CD14-positive monocyte (primary cell): Measurements from ENCODE around the gene TNNT1. TPM values are rescaled to one million over a fixed set of nuclear protein-coding genes. Genes with fewer than 3 reads are reported as not detected.

Source experiments
- DNase-seq, 3 donors: peaks; one replicate each; pipeline ENCODE4 v3.0.0-alpha.2; 2011 to 2022
- H2AFZ ChIP-seq: 2 replicates; pipeline ENCODE4 v1.6.0; 2012; ENCODE audit warnings: mild to moderate bottlenecking, low read depth, low read length, inconsistent platforms; ENCODE audit not compliant: insufficient read depth, poor library complexity, severe bottlenecking
- H3K27ac ChIP-seq, 2 donors: 1 replicate in 1 of 2; 2 replicates in 1 of 2; pipeline ENCODE4 v1.5.1; 2012 to 2013; ENCODE audit warnings: low read length in 2 of 2, control low read depth in 1 of 2, inconsistent platforms in 1 of 2, low read depth in 1 of 2, mild to moderate bottlenecking in 1 of 2
- H3K27me3 ChIP-seq, 2 donors: one replicate each; pipeline versions ENCODE4 v1.6.0 to v1.6.1; 2011 to 2013; ENCODE audit warnings: low read length in 2 of 2; ENCODE audit not compliant: control insufficient read depth in 2 of 2, insufficient read depth in 2 of 2
- H3K36me3 ChIP-seq, 2 donors: replicated peaks in 1 of 2; 1 replicate in 1 of 2; 2 replicates in 1 of 2; pipeline versions ENCODE4 v1.5.1 to v1.6.1; 2012 to 2013; ENCODE audit warnings: low read length in 2 of 2, control low read depth in 1 of 2, inconsistent platforms in 1 of 2, mild to moderate bottlenecking in 1 of 2; ENCODE audit not compliant: insufficient read depth in 2 of 2, control insufficient read depth in 1 of 2
- H3K4me1 ChIP-seq, 2 donors: 1 replicate in 1 of 2; 2 replicates in 1 of 2; pipeline versions ENCODE4 v1.5.1 to v1.6.1; 2012 to 2013; ENCODE audit warnings: low read length in 2 of 2, control low read depth in 1 of 2, inconsistent platforms in 1 of 2, mild to moderate bottlenecking in 1 of 2, moderate library complexity in 1 of 2; ENCODE audit not compliant: insufficient read depth in 2 of 2, control insufficient read depth in 1 of 2
- H3K4me2 ChIP-seq: replicated peaks from 2 replicates; pipeline ENCODE3; 2012; ENCODE audit warnings: low read length, moderate library complexity, mild to moderate bottlenecking; ENCODE audit not compliant: poor library complexity, severe bottlenecking; ENCODE audit errors: extremely low read depth
- H3K4me3 ChIP-seq, 3 experiments: fragments of 200-600 bp in 1 of 3; sonication (generic) in 1 of 3; replicated peaks in 1 of 3; 1 replicate in 2 of 3; 2 replicates in 1 of 3; pipeline ENCODE4 v1.5.1; 2011 to 2013; ENCODE audit warnings: low read length in 3 of 3, mild to moderate bottlenecking in 3 of 3, control low read depth in 2 of 3, low read depth in 2 of 3, inconsistent platforms in 1 of 3, moderate library complexity in 1 of 3
- H3K79me2 ChIP-seq: 2 replicates; pipeline ENCODE4 v1.6.0; 2012; ENCODE audit warnings: mild to moderate bottlenecking, control low read depth, inconsistent platforms, low read length, moderate library complexity; ENCODE audit not compliant: insufficient read depth
- H3K9ac ChIP-seq: 2 replicates; pipeline ENCODE4 v1.6.0; 2017; ENCODE audit warnings: low read length, mild to moderate bottlenecking; ENCODE audit not compliant: insufficient read depth, poor library complexity, severe bottlenecking
- H3K9me3 ChIP-seq, 2 donors: replicated peaks in 1 of 2; 1 replicate in 1 of 2; 2 replicates in 1 of 2; pipeline versions ENCODE4 v1.5.1 to v1.6.1; 2012 to 2013; ENCODE audit warnings: low read length in 2 of 2, control low read depth in 1 of 2; ENCODE audit not compliant: control insufficient read depth in 1 of 2, insufficient read depth in 1 of 2
- H4K20me1 ChIP-seq: 2 replicates; pipeline ENCODE4 v1.6.0; 2012; ENCODE audit warnings: mild to moderate bottlenecking, low read length, control low read depth, moderate library complexity; ENCODE audit not compliant: insufficient read depth
- H3K27ac Mint-ChIP-seq, 7 donors: one replicate each; pipeline ENCODE4 v1.8.0; 2020; ENCODE audit warnings: mild to moderate bottlenecking in 7 of 7, mixed read lengths in 7 of 7, moderate library complexity in 6 of 7, inconsistent platforms in 2 of 7
- H3K27me3 Mint-ChIP-seq, 3 donors: one replicate each; pipeline ENCODE4 v1.8.0; 2021 to 2022; ENCODE audit warnings: low read depth in 3 of 3, mild to moderate bottlenecking in 3 of 3, mixed read lengths in 3 of 3, moderate library complexity in 3 of 3, inconsistent platforms in 1 of 3
- H3K36me3 Mint-ChIP-seq, 2 donors: one replicate each; pipeline ENCODE4 v1.8.0; 2020; ENCODE audit warnings: mixed read lengths in 2 of 2, inconsistent platforms in 1 of 2, mild to moderate bottlenecking in 1 of 2
- H3K4me1 Mint-ChIP-seq: one replicate; pipeline ENCODE4 v1.8.0; 2020; ENCODE audit warnings: mild to moderate bottlenecking, mixed read lengths
- H3K4me3 Mint-ChIP-seq, 2 donors: one replicate each; pipeline ENCODE4 v1.8.0; 2020; ENCODE audit warnings: mild to moderate bottlenecking in 2 of 2, mixed read lengths in 2 of 2, moderate library complexity in 1 of 2
- H3K9me3 Mint-ChIP-seq, 7 donors: one replicate each; pipeline ENCODE4 v1.8.0; 2020 to 2022; ENCODE audit warnings: mixed read lengths in 7 of 7, mild to moderate bottlenecking in 6 of 7, moderate library complexity in 6 of 7, inconsistent platforms in 2 of 7
- CTCF ChIP-seq: fragments of 200-600 bp; IDR thresholded peaks from one replicate; pipeline ENCODE4 v1.8.0; 2022; ENCODE audit warnings: antibody characterized with exemption, mild to moderate bottlenecking
- WGBS: methylation state at CpG from one replicate; pipeline ENCODE4 v1.1.5; 2013; ENCODE audit warnings: missing lambda C conversion rate; ENCODE audit not compliant: insufficient coverage; 5-methylcytosine and 5-hydroxymethylcytosine counted together
- intact Hi-C, 2 donors: fragments of 100-400 bp; cut with micrococcal nuclease; formaldehyde crosslinking; loops; one replicate each; pipeline versions ENCODE4 v1.15.0 to v1.15.1; 2023
- polyA plus RNA-seq, 3 donors: library from polyadenylated mRNA; depleted of rRNA in 1 of 3; unstranded in 2 of 3; stranded (reverse) in 1 of 3; fragments of 300-500 nt in 2 of 3; fragments of >200 nt in 1 of 3; fragmentation: Illumina TruSeq in 2 of 3; gene quantifications; 1 replicate in 2 of 3; 2 replicates in 1 of 3; pipeline ENCODE4 v1.2.3, GENCODE V29; 2012 to 2021

The TNNT1 gene
- polyA plus RNA-seq, 3 donors = 9.4 to 41.9 (median 9.8) TPM

- Histone ChIP-seq H2AFZ (no peak overlapping the region), H3K4me1 (no peaks in the 10 kb centered on the region), H3K9ac (no peak overlapping the region), H3K27ac (no peak overlapping the region), H3K36me3 (peaks cover 47 to 72% of the 10 kb centered on the region in 2 donors), H3K9me3 (peaks cover 0 to 11% of the 10 kb centered on the region in 2 donors), H3K4me3 (no peak overlapping the region), H3K27me3 (no peaks in the 10 kb centered on the region), H4K20me1 (peaks cover 93% of the 10 kb centered on the region), H3K79me2 (peaks cover 46% of the 10 kb centered on the region), H3K4me2 (no peak overlapping the region)
- Mint-ChIP-seq H3K4me3 (no peak overlapping the region), H3K9me3 (peaks cover 1 to 8% (median 5%) of the 10 kb centered on the region in 7 donors), H3K27me3 (peaks cover 0 to 1% (median 0%) of the 10 kb centered on the region in 3 donors), H3K36me3 (peaks cover 53 to 77% of the 10 kb centered on the region in 2 donors), H3K27ac (no peak overlapping the region), H3K4me1 (peaks cover 3% of the 10 kb centered on the region)
- intact Hi-C loops = no loop called here
- 92% methylated on average over 6 of the region's 6 CpGs for WGBS
- DNase-seq = no peak
- no peak for TF ChIP-seq CTCF
Measured at GRCh38 chr19:55106591-55106990, 42.4 kb downstream of the TNNT1 start.

- no peak for DNase-seq
- Histone ChIP-seq H3K36me3 (peaks cover 51 to 75% of the 10 kb centered on the region in 2 donors), H4K20me1 (peaks cover 88% of the 10 kb centered on the region), H3K79me2 (peaks cover 36% of the 10 kb centered on the region), H3K4me3 (no peak overlapping the region), H3K9me3 (peaks cover 0 to 11% of the 10 kb centered on the region in 2 donors), H3K4me2 (no peak overlapping the region), H3K4me1 (no peaks in the 10 kb centered on the region), H3K27me3 (no peaks in the 10 kb centered on the region), H2AFZ (no peak overlapping the region), H3K27ac (no peak overlapping the region), H3K9ac (no peak overlapping the region)
- peak overlapping the region in 2 of 7 donors; percentile 26 to 41 for H3K27ac Mint-ChIP-seq
- peaks cover 1 to 8% (median 5%) of the 10 kb centered on the region in 7 donors for H3K9me3 Mint-ChIP-seq
- 82% methylated on average over 2 of the region's 2 CpGs for WGBS
- H3K27me3 Mint-ChIP-seq = peaks cover 0 to 1% (median 0%) of the 10 kb centered on the region in 3 donors
- H3K36me3 Mint-ChIP-seq = peaks cover 48 to 77% of the 10 kb centered on the region in 2 donors
- H3K4me1 Mint-ChIP-seq = peaks cover 3% of the 10 kb centered on the region
- no peak overlapping the region for H3K4me3 Mint-ChIP-seq
- intact Hi-C loops = no loop called here
- no peak for TF ChIP-seq CTCF
Measured at GRCh38 chr19:55105237-55105636, 43.8 kb downstream of the TNNT1 start.
